Stimulated activated CD8-positive, alpha-beta memory T cell treated with anti-CD3 and anti-CD28 coated beads, Interleukin-2, amount 100 ng/mL, for 1 hour (primary cell): ENCODE results near the gene EPM2AIP1.
"Not testable (repeated sequence)": the region's sequence is repeated elsewhere in the genome, so short reads cannot be mapped to it uniquely, and the experiment has no call there.

Experiments
- DNase-seq, 2 donors: peaks; one replicate each; pipeline ENCODE4 v3.0.0-alpha.2; 2020; ENCODE audit warnings: low read depth in 2 of 2

EPM2AIP1 gene

GRCh38 chr3:36993326-36994283, 674 bp upstream of the EPM2AIP1 start, which contains the start of gene MLH1:
Gene MLH1 (plus strand): TSS chr3:36993518. CDS start chr3:36993548, 30 bp downstream.
- peak; percentile 97 for DNase-seq

GRCh38 chr3:36991923-36992805, 767 bp downstream of the EPM2AIP1 start:
- peak in 1 of 2 donors; percentile 4 for DNase-seq

- no peak for DNase-seq
Observed at GRCh38 chr3:36991147-36991546, 1.8 kb downstream of the EPM2AIP1 start.

GRCh38 chr3:36989568-36989967, 3.4 kb downstream of the EPM2AIP1 start:
- DNase-seq, result no peak

- no peak for DNase-seq
Observed at GRCh38 chr3:36989005-36989404, 3.9 kb downstream of the EPM2AIP1 start.

- no peak for DNase-seq
Observed at GRCh38 chr3:36988356-36988755, 4.6 kb downstream of the EPM2AIP1 start.

- DNase-seq, result no peak
Observed at GRCh38 chr3:36981006-36981405, 11.9 kb downstream of the EPM2AIP1 start.

- DNase-seq, result no peak
Observed at GRCh38 chr3:36973139-36973538, 19.8 kb downstream of the EPM2AIP1 start.

- DNase-seq, result no peak
Observed at GRCh38 chr3:36972163-36972562, 20.8 kb downstream of the EPM2AIP1 start.

- DNase-seq, result no peak
Observed at GRCh38 chr3:36969540-36970432, 23.1 kb downstream of the EPM2AIP1 start.

- DNase-seq, result no peak
Observed at GRCh38 chr3:36969085-36969484, 23.8 kb downstream of the EPM2AIP1 start.

GRCh38 chr3:36965440-36965839, 27.5 kb downstream of the EPM2AIP1 start:
- no peak for DNase-seq

- DNase-seq, result no peak
Observed at GRCh38 chr3:36964817-36965216, 28.1 kb downstream of the EPM2AIP1 start.

GRCh38 chr3:36964331-36964730, 28.6 kb downstream of the EPM2AIP1 start:
- DNase-seq, result no peak

- not testable (repeated sequence) for DNase-seq
Observed at GRCh38 chr3:36963008-36963407, 29.9 kb downstream of the EPM2AIP1 start.

- DNase-seq, result no peak
Observed at GRCh38 chr3:36960502-36960901, 32.4 kb downstream of the EPM2AIP1 start.

- no peak for DNase-seq
Observed at GRCh38 chr3:36959821-36960220, 33.1 kb downstream of the EPM2AIP1 start.

GRCh38 chr3:36957862-36958686, 34.9 kb downstream of the EPM2AIP1 start:
- no peak for DNase-seq

- DNase-seq, result no peak
Observed at GRCh38 chr3:36957063-36957462, 35.9 kb downstream of the EPM2AIP1 start.

- DNase-seq, result no peak
Observed at GRCh38 chr3:36956155-36956554, 36.8 kb downstream of the EPM2AIP1 start.
